AG04449 (cell line): ENCODE data around the gene CCS.
A peak's percentile ranks its signal among the peaks of the same experiment; 100 is the strongest.

Experiments
- CTCF ChIA-PET: fragments of 350-600 bp; formaldehyde crosslinking; extraction: SDS; loops from one replicate; lab custom pipeline; 2021; ENCODE audit warnings: antibody characterized with exemption; lab: Yijun Ruan, JAX
- POLR2A ChIA-PET: fragments of 400-600, 350-600 bp; formaldehyde crosslinking; extraction: SDS; loops from one replicate; lab custom pipeline; 2020; ENCODE audit warnings: antibody characterized with exemption, inconsistent platforms; lab: Yijun Ruan, JAX
- DNase-seq: peaks from one replicate; pipeline ENCODE4 v3.0.0-alpha.2; 2010; ENCODE audit warnings: low read depth, low spot score
- H3K4me3 ChIP-seq: 2 replicates; pipeline ENCODE4 v1.5.1; 2011; ENCODE audit warnings: low read depth, mild to moderate bottlenecking, control low read depth, low read length
- CTCF ChIP-seq: IDR thresholded peaks from one replicate; pipeline ENCODE4 v1.5.1; 2011; ENCODE audit warnings: mild to moderate bottlenecking, moderate library complexity, low read length, control low read depth, inconsistent platforms; ENCODE audit not compliant: insufficient read depth; ENCODE audit errors: missing control alignments

CCS gene

GRCh38 chr11:66568124-66568916 is 24.7 kb upstream of the CCS start, which contains the start of gene CTSF:
Gene CTSF (minus strand): TSS chr11:66568606. CDS start chr11:66568486, 120 bp downstream.
- TF ChIP-seq CTCF: no peak
- ChIA-PET CTCF (interaction anchor here (0.8 to 5.6 kb wide), 6 partner anchors 10 to 110 kb away, joined by 3 to 46 read pairs (median 7); partner anchors contain the start of genes CCDC87, CCS and RBM4B), POLR2A (interaction anchor here (1.0 kb wide), 1 partner anchor 22 kb away, joined by 3 read pairs; the partner anchor contains the start of gene ZDHHC24)
- DNase-seq: no peak
- peak within 1 kb of the TSS; percentile 57 for H3K4me3 ChIP-seq

GRCh38 chr11:66569076-66569475 is 23.9 kb upstream of the CCS start:
- TF ChIP-seq CTCF: no peak
- no peak for DNase-seq
- CTCF ChIA-PET: interaction anchor here (0.8 to 5.6 kb wide), 6 partner anchors 9 to 109 kb away, joined by 3 to 46 read pairs (median 7); partner anchors contain the start of genes CCDC87, CCS and RBM4B
- no peak overlapping the region for H3K4me3 ChIP-seq
- POLR2A ChIA-PET: interaction anchor here (1.0 kb wide), 1 partner anchor 23 kb away, joined by 3 read pairs; the partner anchor contains the start of gene ZDHHC24

GRCh38 chr11:66570079-66570849 is 22.7 kb upstream of the CCS start:
- DNase-seq: no peak
- no peak overlapping the region for H3K4me3 ChIP-seq
- ChIA-PET POLR2A (no interaction called here), CTCF (interaction anchor here (1.1 to 5.6 kb wide), 2 partner anchors 8 to 11 kb away, joined by 3 to 46 read pairs; no protein-coding TSS in a partner anchor)
- TF ChIP-seq CTCF: no peak

GRCh38 chr11:66570850-66571180 is 22.2 kb upstream of the CCS start:
- POLR2A ChIA-PET: no interaction called here
- CTCF ChIA-PET: interaction anchor here (1.1 to 5.6 kb wide), 2 partner anchors 8 to 10 kb away, joined by 3 to 46 read pairs; no protein-coding TSS in a partner anchor
- no peak overlapping the region for H3K4me3 ChIP-seq
- DNase-seq: no peak
- TF ChIP-seq CTCF: no peak

- POLR2A ChIA-PET: interaction anchor here (0.8 kb wide), 1 partner anchor 99 kb away, joined by 4 read pairs; the partner anchor contains the start of gene RBM4B
- peak; percentile 89 for TF ChIP-seq CTCF
- CTCF ChIA-PET: interaction anchor here (0.7 to 7.0 kb wide), 13 partner anchors 11 to 264 kb away, joined by 3 to 115 read pairs (median 4); partner anchors contain the start of genes CCDC87, CCS, CTSF and RBM4B
- DNase-seq: no peak
- no peak overlapping the region for H3K4me3 ChIP-seq
Measured at GRCh38 chr11:66579017-66579606, 13.9 kb upstream of the CCS start.
